Right atrium auricular region (tissue), 2 donors: ENCODE results near the gene TBX10. TPM values are rescaled to one million over a fixed set of nuclear protein-coding genes. Genes with fewer than 3 reads are reported as not detected.

Source experiments
- DNase-seq: peaks from one replicate; pipeline ENCODE4 v3.0.0-alpha.2; 2019; ENCODE audit warnings: low spot score
- H3K27ac ChIP-seq, 2 donors: fragments of 200-600 bp; sonication (generic); 1 replicate in 1 of 2; 2 replicates in 1 of 2; pipeline ENCODE4 v1.5.1; 2016 to 2019
- H3K27me3 ChIP-seq, 2 donors: fragments of 200-600 bp; sonication (generic); one replicate each; pipeline versions ENCODE4 v1.5.1 to v1.6.0; 2017 to 2019
- H3K36me3 ChIP-seq: fragments of 200-600 bp; sonication (generic); one replicate; pipeline ENCODE4 v1.5.1; 2016
- H3K4me1 ChIP-seq, 2 donors: fragments of 200-600 bp; sonication (generic); one replicate each; pipeline versions ENCODE4 v1.5.1 to v1.6.0; 2017 to 2019
- H3K4me3 ChIP-seq, 2 donors: fragments of 200-600 bp; sonication (generic); 1 replicate in 1 of 2; 2 replicates in 1 of 2; pipeline ENCODE4 v1.5.1; 2017 to 2019; ENCODE audit warnings: mild to moderate bottlenecking in 1 of 2, moderate library complexity in 1 of 2
- H3K9me3 ChIP-seq, 2 donors: fragments of 200-600 bp; sonication (generic); one replicate each; pipeline ENCODE4 v1.5.1; 2019
- total RNA-seq, 2 donors: library from RNA; depleted of rRNA; stranded (reverse); fragments of >200 nt; gene quantifications; one replicate each; pipeline ENCODE4 v1.1.0, GENCODE V29; 2016
- TF ChIP-seq, protein P1 (sequence below), 2 donors: fragments of 200-600 bp; sonication (generic); IDR thresholded peaks; one replicate each; pipeline ENCODE4 v1.5.1; 2019; ENCODE audit warnings: antibody characterized with exemption in 2 of 2

TBX10 gene
- total RNA-seq, 2 donors from 2014 or later, result not detected

DNA sequence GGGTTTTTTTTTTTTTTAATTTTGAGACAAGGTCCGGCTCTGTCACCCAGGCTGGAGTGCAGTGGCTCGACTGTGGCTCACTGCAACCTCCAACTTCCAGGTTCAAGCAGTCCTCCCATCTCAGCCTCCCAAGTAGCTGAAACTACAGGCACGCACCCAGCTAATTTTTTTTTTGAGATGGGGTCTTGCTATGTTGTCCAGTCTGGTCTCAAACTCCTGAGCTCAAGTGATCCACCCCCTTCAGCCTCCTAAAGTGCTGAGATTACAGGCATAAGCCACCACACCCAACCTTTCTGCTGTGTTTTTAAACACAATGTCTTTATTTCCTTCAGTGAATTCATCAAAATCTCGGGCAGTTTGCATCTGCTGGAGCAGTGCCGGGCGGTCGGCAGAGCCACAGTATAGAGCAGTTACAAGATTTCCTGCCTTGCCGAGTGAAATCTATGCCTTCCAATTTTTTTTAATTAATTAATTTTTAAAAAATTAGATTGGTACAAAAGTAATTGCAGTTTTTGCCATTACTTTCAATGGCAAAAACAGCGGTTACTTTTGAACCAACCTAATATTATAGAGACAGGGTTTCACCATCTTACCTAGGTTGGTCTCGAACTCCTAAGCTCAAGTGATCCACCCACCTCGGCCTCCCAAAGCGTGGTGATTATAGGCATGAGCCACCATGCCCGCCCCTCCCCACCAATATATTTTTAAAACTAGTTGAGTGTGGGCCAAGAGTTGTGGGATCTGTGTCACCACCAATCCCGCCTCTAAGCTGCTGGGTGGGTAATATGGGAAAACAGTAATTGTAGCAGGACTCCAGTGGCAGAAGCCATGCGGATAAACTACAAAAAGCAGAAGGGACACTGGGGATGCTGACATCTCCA lies 13.6 kb upstream of the TBX10 start:
- DNase-seq, result no peak
- Histone ChIP-seq H3K27ac (no peak overlapping the region), H3K36me3 (no peaks in the 10 kb centered on the region), H3K4me1 (no peaks in the 10 kb centered on the region), H3K9me3 (no peaks in the 10 kb centered on the region), H3K4me3 (no peak overlapping the region), H3K27me3 (no peaks in the 10 kb centered on the region)
- TF ChIP-seq, protein P1, sequence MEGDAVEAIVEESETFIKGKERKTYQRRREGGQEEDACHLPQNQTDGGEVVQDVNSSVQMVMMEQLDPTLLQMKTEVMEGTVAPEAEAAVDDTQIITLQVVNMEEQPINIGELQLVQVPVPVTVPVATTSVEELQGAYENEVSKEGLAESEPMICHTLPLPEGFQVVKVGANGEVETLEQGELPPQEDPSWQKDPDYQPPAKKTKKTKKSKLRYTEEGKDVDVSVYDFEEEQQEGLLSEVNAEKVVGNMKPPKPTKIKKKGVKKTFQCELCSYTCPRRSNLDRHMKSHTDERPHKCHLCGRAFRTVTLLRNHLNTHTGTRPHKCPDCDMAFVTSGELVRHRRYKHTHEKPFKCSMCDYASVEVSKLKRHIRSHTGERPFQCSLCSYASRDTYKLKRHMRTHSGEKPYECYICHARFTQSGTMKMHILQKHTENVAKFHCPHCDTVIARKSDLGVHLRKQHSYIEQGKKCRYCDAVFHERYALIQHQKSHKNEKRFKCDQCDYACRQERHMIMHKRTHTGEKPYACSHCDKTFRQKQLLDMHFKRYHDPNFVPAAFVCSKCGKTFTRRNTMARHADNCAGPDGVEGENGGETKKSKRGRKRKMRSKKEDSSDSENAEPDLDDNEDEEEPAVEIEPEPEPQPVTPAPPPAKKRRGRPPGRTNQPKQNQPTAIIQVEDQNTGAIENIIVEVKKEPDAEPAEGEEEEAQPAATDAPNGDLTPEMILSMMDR (IDR thresholded peaks at IDR 0.05), result no peak

DNA sequence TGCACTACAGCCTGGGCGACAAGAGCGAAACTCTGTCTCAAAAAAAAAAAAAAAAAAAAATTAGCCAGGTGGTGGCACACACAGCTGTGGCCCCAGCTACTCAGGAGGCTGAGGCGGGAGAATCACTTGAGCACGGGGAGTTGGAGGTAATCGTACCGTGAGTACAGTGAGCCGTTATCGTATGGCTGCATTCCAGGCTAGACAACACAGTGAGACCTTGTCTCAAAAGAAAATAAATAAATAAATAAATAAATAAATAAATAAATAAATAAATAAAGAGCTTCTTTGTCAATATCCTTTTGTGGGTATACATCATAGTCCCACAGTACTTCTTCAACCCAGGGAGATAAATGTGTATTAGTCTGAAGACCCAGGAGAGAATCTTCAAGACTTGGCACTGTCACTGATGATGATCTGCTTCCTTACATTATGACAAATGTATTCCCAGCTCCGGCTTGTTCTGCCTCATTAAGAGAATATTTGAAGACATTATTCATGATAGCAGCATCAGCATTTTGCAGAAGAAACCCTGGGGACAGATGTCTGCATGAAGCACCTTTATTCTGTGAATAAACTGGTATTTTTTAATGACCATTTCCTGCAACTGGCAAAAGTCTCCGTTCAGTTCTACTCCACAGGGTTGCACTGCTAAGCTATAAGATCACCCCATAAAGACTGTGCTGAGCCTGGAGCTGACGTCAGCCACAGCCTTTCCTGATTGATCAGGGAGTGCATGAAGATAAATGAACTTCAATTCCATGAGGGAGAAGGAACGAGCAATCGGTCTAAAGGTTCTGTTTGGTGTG lies 12.6 kb upstream of the TBX10 start:
- DNase-seq, result no peak
- no peaks in the 10 kb centered on the region for H3K27me3 ChIP-seq
- no peaks in the 10 kb centered on the region for H3K4me1 ChIP-seq
- H3K27ac ChIP-seq, result no peak overlapping the region
- H3K4me3 ChIP-seq, result no peak overlapping the region
- H3K9me3 ChIP-seq, result no peaks in the 10 kb centered on the region
- no peaks in the 10 kb centered on the region for H3K36me3 ChIP-seq
- TF ChIP-seq, protein P1 (IDR thresholded peaks at IDR 0.05), result no peak

DNA sequence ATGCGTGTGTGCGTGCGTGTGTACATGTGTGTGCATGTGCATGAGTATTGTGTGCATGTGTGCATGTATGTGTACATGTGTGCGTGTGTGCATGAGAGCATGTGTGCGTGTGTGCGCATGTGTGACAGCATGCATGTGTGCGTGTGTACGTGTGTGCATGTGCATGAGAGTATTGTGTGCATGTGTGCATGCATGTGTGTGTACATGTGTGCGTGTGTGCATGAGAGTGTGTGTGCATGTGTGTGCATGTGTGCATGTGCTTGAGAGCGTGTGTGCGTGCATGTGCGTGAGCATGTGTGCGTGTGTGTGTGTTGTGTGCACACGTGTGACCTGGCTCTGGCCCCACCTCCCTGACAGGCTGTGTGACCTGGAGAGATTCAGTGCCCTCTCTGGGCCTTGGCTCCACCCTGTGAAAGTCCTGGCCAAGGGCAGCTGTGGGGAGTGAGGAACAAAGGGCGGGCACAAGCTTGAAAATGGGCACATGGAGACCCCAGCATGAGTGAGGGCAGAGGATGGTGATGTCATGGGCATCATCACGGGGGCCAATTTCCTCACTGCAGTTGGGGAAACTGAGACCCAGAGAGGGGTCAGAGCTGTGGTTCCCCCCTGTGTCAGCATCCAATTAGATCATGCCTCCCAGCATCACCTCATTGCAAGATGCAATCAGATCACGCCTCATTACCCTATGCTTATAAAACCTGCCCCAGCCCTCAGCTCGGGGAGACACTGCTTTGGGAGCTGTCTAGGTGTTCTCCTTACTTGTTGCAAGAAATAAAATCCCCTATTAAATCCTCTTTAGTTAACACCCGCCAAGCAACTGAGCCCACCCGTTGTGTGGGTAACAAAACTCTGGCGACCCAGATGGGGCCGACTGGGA lies 10.3 kb upstream of the TBX10 start:
- no peaks in the 10 kb centered on the region for H3K9me3 ChIP-seq
- no peaks in the 10 kb centered on the region for H3K36me3 ChIP-seq
- H3K27ac ChIP-seq, result no peak overlapping the region
- TF ChIP-seq, protein P1 (IDR thresholded peaks at IDR 0.05), result no peak
- H3K4me3 ChIP-seq, result no peak overlapping the region
- DNase-seq, result no peak
- H3K4me1 ChIP-seq, result no peaks in the 10 kb centered on the region
- no peaks in the 10 kb centered on the region for H3K27me3 ChIP-seq

DNA sequence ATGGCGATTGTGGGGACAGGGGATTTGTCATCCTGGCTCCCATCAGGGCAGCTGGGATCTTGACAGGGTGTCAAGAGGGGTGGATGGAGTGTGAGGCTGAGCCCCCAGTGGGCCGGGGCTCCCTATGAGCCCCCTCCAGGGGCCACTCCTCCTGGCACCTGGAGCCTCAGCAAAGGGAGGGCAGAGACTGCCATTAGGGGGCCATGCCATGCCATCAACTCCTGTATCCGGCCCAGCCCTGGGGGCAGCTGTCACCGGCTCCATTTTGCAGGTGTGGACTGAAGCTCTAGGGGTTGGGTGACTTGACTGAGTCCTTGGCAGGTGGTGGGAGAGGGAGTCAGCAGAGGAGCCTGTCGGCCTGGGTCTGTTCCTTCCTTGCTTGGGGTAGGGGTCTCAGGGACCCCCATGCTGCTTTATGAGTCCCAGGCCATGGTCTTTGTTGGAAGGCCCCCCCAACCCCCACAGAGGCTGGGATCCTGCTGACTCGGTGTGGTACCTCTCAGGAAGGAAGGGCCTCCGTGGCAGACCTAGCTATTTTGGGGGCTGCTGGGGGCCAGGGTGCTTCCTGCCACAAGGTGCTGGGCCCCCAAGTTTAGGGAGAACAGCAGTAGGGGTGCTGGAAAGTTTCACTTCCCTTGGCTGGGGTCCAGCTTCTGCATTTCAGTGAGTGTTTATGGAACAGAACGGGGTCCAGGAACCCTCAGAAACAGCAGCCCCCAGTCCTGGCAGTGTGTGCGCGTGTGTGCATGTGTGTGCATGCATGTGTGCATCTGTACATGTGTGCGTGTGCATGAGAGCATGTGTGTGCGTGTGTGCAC lies 9.4 kb upstream of the TBX10 start:
- H3K9me3 ChIP-seq, result no peaks in the 10 kb centered on the region
- H3K27me3 ChIP-seq, result no peaks in the 10 kb centered on the region
- TF ChIP-seq, protein P1 (IDR thresholded peaks at IDR 0.05), result no peak
- H3K36me3 ChIP-seq, result no peaks in the 10 kb centered on the region
- H3K27ac ChIP-seq, result no peak overlapping the region
- H3K4me1 ChIP-seq, result no peaks in the 10 kb centered on the region
- H3K4me3 ChIP-seq, result no peak overlapping the region
- DNase-seq, result no peak
